Omental fat pad (tissue), 4 donors: ENCODE measurements around the gene KLHL25. TPM values are rescaled to one million over a fixed set of nuclear protein-coding genes. Genes with fewer than 3 reads are reported as not detected.
"Not testable (repeated sequence)": the region's sequence is repeated elsewhere in the genome, so short reads cannot be mapped to it uniquely, and the experiment has no call there.

ENCODE experiments used
- ATAC-seq: fragments of 150-250 bp; one replicate; pipeline ENCODE4 v1.9.1; 2016; ENCODE audit warnings: mild to moderate bottlenecking, moderate library complexity; ENCODE audit not compliant: low FRiP score
- DNase-seq: peaks from one replicate; pipeline ENCODE4 v3.0.0-alpha.2; 2019; ENCODE audit warnings: low spot score
- CTCF ChIP-seq, 3 donors: fragments of 450-650 bp; IDR thresholded peaks; one replicate each; pipeline ENCODE4 v1.5.1; 2016 to 2017; ENCODE audit warnings: antibody characterized with exemption in 3 of 3, mild to moderate bottlenecking in 3 of 3, moderate library complexity in 2 of 3
- total RNA-seq, 4 donors: library from RNA; depleted of rRNA; stranded (reverse); fragments of >200 nt; gene quantifications; one replicate each; pipeline ENCODE4 v1.1.0, GENCODE V29; 2016

KLHL25 gene
- total RNA-seq, 4 donors from 2014 or later, result 12.0 to 45.8 (median 22.3) TPM

- ATAC-seq (no peak), DNase-seq (no peak)
- no peak for TF ChIP-seq CTCF (IDR thresholded peaks at IDR 0.05)
Measured at GRCh38 chr15:85805420-85805819, 10.7 kb upstream of the KLHL25 start.

DNA sequence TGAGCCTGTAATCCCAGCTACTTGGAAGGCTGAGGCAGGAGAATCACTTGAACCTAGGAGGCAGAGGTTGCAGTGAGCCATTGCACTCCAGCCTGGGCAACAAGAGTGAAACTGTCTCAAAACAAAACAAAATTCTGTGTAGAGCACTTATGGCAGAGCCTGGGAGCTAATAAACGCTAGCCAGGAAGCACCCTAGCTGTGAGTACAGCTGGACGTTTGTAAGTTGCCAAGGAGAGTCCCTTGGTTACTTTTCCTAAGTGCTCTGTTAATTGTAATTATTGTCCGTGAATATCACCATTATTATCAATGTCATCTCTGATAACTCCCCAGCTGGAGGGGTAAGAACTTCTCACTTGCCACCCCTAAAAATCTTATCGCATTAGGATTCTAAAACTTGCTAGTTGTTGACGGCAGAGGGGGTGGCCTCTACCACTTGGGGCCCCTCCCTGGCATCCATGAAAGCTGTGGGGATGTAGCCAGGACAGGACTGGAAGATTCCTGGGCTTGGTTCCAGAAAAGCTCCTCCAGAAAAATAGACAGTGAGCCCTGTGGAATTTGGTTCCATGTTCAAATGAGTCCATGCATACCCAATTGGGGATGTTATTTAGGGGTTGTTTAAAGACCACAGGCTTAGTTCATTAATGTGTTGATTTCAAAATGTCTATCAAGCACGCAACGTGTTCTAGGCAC is 9.9 kb upstream of the KLHL25 start:
- ATAC-seq, result no peak
- no peak for DNase-seq

DNA sequence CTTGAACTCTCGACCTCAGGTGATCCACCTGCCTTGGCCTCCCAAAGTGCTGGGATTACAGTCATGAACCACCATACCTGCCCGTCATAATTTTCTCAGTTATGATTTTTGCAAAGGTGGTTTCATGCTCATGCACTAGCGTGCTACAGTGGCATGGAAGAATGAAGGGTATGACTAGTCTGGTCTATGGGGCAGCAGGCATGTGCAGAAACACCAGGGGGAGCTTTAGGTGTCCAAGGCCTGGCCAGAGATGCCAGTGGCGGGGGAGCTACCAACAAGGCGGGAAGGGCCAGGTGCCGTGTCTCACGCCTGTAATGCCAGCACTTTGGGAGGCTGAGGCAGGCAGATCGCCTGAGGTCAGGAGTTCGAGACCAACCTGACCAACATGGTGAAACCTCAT is 7.9 kb upstream of the KLHL25 start:
- ATAC-seq, DNase-seq: not testable (repeated sequence)

More for the DNA sequence above, 9.9 kb upstream of the KLHL25 start:
- TF ChIP-seq CTCF (IDR thresholded peaks at IDR 0.05), result no peak

DNA sequence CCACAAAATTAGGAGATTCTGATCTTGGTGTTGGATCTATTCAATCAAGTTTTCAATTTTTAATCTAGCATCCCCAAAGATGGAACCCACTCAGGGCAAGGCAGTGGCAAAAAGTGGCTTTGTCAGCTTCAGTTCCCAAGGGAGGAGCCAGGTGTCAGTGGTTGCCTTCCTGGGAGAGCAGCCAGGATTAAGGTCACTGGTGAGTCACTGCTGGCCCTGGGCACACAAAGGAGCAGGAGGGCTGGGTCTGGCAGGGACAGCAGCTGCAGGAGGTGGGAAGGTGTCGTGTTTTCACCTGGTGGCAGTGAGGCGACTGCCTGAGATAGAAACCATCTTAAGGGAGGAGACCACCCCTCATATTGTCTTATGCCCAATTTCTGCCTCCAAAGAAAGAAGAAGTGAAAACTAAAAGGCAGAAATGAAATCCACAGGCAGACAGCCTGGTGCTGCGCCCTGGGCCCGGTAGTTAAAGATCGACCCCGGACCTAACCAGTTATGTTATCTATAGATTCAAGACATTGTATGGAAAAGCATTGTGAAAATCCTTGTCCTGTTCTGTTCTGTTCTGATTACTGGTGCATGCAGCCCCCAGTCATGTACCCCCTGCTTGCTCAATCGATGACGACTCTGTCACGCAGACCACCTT is 5.9 kb upstream of the KLHL25 start:
- no peak for TF ChIP-seq CTCF (IDR thresholded peaks at IDR 0.05)
- no peak for ATAC-seq
- DNase-seq, result no peak

GRCh38 chr15:85796371-85796770 is 1.6 kb upstream of the KLHL25 start:
- ATAC-seq, DNase-seq: not testable (repeated sequence)

DNA sequence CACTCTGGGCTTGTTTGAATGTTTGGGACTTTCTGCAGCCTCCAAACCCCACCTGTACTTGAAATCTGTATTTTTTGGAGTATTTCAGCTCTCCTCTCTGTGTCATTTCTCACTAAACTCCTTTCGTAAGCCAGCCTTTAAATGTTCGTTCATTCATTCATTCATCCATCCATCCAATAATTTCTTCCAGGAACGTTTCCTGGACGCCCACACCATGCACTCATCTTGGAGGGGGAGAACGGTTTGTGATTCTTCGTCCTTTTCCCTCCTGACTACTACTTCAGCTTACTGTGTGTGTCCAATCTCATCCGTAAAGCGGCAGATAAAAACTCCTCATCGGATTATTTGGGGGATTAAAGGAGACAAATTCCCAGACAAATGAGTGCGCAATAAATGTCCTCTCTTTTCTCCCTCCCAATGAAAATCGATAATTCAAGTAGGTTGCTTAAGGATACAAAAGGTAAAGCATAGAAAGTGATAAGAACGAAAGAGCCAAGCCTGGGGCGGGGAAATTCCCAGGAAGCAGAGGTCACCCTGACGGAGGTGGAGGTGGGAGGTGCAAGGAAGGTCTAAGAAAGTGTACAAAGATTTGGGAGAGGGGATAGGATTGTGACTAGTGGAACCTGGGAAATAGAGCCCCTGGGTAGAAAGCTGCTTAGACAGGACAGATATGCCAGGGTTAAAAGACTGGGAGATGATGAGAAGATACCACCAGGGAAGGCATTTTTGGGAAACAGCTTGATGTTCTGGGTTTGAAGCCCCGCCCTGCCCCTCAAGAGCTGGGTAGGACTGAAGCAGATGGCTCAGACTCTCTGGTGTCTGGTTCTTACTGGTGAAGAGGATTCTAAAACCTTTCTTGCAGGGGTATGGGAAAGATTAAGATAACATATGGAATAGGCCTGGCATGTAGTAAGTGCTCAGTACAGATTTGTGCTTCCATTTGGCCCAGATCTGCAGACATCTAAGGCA is 896 bp upstream of the KLHL25 start:
- TF ChIP-seq CTCF (IDR thresholded peaks at IDR 0.05), result no peak

DNA sequence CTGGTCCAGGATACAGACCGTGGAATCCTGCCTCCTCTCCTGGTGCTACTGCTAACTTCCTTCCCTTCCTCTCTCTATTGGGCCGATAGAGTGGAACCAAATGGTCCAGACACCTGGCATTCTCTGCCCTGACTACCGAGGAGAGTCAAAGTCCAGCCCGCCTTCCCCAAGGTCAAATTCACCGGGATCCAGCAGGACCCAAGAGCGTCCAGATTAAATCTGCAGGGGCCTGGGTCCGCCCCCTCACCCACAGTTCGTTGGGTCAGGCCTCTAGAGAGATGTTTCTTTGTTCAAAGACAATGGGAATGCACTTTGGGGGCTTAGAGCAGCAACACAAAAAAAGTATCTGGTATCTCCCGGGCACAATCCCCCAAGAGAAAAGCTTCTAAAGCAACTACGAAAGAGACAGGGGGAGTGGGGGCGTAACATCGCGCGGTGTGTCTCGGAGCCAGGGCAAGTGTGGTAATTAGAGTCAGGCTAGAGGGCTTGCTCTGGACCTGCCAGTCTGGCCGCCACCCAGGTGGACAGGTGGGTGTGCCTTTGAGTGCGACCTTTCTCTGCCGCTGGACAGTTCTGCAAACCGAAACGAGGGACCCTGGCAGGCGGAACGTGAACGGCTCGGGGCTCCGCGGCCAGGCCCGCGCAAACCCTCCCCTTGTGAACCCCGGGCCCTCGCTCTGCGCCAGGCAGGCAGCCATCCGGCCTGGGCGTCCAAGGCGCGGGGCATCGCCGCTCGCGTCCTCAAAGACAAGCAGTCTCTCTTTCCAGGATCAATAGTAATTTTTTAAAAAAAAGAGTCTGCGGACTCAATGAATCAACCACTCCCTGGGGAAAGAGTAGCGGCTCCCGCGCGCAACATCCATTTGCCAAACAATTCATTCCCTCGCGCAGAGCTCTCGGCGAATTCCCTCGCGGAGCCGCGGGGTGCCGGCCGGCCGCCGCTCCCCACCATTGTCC is 806 bp downstream of the KLHL25 start:
- ATAC-seq (peak; percentile 13), DNase-seq (no peak)
- TF ChIP-seq CTCF (IDR thresholded peaks at IDR 0.05), result no peak

More for the DNA sequence above, 896 bp upstream of the KLHL25 start:
- no peak for DNase-seq
- no peak for ATAC-seq
